ENCODE results near the gene LHFPL6. TPM values are rescaled to one million over a fixed set of nuclear protein-coding genes. Genes with fewer than 3 reads are reported as not detected.

Gene LHFPL6
- total and polyA plus RNA-seq, 10 of the 15 experiments (the other 5 are each of a cell fraction or from before 2014, with no cell fraction given): 0.11 to 4.6 (median 0.41) TPM

- POLR2A ChIA-PET: no interaction called here
- ATAC-seq (no peak), DNase-seq (ENCODE audit: low read depth, low spot score) (no peak), FAIRE-seq (no peak)
- no peaks in the 10 kb centered on the region for H3K9me3 ChIP-seq (replicated peaks; ENCODE audit: control insufficient read depth, insufficient read depth, low read length)
- no peaks in the 10 kb centered on the region for H3K4me1 ChIP-seq (ENCODE audit: control insufficient read depth, insufficient read depth, low read length)
- H3K9ac ChIP-seq (ENCODE audit: control insufficient read depth, insufficient read depth, low read length): no peak overlapping the region
- TF ChIP-seq NFXL1 (IDR thresholded peaks at IDR 0.05; ENCODE audit: borderline replicate concordance) (no peak), MEF2A (IDR thresholded peaks at IDR 0.05; ENCODE audit: insufficient read depth, low read depth, low read length) (no peak), EZH2 (IDR thresholded peaks at IDR 0.05; ENCODE audit: borderline replicate concordance, control insufficient read depth, low read depth, low read length) (no peak), BCL3 (IDR thresholded peaks at IDR 0.05; ENCODE audit: borderline replicate concordance, insufficient read depth, low read depth, low read length, poor library complexity, severe bottlenecking) (no peak), NFIC (IDR thresholded peaks at IDR 0.05; ENCODE audit: low read depth, low read length) (no peak), CEBPZ (IDR thresholded peaks at IDR 0.05; ENCODE audit: low read depth, low read length) (no peak)
- SMC1A ChIA-PET (ENCODE audit: uncharacterized antibody, unreplicated experiment): interaction anchor here (1.0 to 1.5 kb wide), 6 partner anchors 10 to 293 kb away, joined by 3 to 6 read pairs (median 4); no protein-coding TSS in a partner anchor
- intact Hi-C loops (cut with micrococcal nuclease; ENCODE audit: unreplicated experiment) (no loop called here), in situ Hi-C loops (cut with MboI) (no loop called here)
- no peak overlapping the region for H2AFZ ChIP-seq (ENCODE audit: control insufficient read depth, low read depth, low read length)
- H3K4me3 ChIP-seq: no peak overlapping the region
- RAD21 ChIA-PET (ENCODE audit: unreplicated experiment): no interaction called here
- CTCF ChIA-PET: interaction anchor here (1.2 to 1.6 kb wide), 3 partner anchors 49 to 293 kb away, joined by 3 to 8 read pairs (median 6); no protein-coding TSS in a partner anchor
- H3K36me3 ChIP-seq (ENCODE audit: control insufficient read depth in 2 of 2, insufficient read depth in 2 of 2, low read length in 1 of 2): no peaks in the 10 kb centered on the region
- H3K4me2 ChIP-seq (ENCODE audit: control insufficient read depth, insufficient read depth): no peak overlapping the region
- no peak overlapping the region for H3K27ac ChIP-seq (ENCODE audit: control insufficient read depth, insufficient read depth)
- BruUV-seq (replicated peaks): no TSS peak
- no peaks in the 10 kb centered on the region for H3K27me3 ChIP-seq (replicated peaks in 1 of 2; ENCODE audit: control insufficient read depth in 2 of 2, insufficient read depth in 2 of 2, low read length in 1 of 2)
- 2% methylated on average over 3 of the region's 3 CpGs for WGBS (ENCODE audit: insufficient coverage, insufficient replicate concordance, low lambda C conversion rate, missing lambda C conversion rate)
- H3K79me2 ChIP-seq (ENCODE audit: control insufficient read depth, insufficient read depth, low read length): no peaks in the 10 kb centered on the region
- no peaks in the 10 kb centered on the region for H4K20me1 ChIP-seq (ENCODE audit: control insufficient read depth, insufficient read depth)
Observed at GRCh38 chr13:39322836-39323585, 280.0 kb downstream of the LHFPL6 start.
